IMR-90 (cell line): ENCODE data around the gene DGLUCY. TPM values are rescaled to one million over a fixed set of nuclear protein-coding genes. Genes with fewer than 3 reads are reported as not detected.

Source experiments
- ATAC-seq: fragments of 200-7000 bp; cut with Tn5 transposase; 2 replicates; pipeline ENCODE4 v1.9.1; 2020; ENCODE audit warnings: low read depth, mild to moderate bottlenecking, moderate library complexity
- BruUV-seq: library from RNA; stranded (reverse); fragments of 400-500 nt; replicated peaks from 2 replicates; lab custom pipeline; 2021; lab: Mats Ljungman, UMichigan
- CTCF ChIA-PET: fragments of 300-600 bp; formaldehyde crosslinking; extraction: SDS; loops from one replicate; lab custom pipeline; 2021; ENCODE audit warnings: antibody characterized with exemption; lab: Yijun Ruan, JAX
- POLR2A ChIA-PET: fragments of 300-600 bp; sonication (Branson Sonifier 250); formaldehyde crosslinking; loops from one replicate; lab custom pipeline; 2022; ENCODE audit warnings: antibody characterized with exemption; ENCODE audit not compliant: unreplicated experiment; lab: Charles Lee
- DNase-seq: peaks from one replicate; pipeline ENCODE4 v3.0.0; 2013
- H2AFZ ChIP-seq: replicated peaks from 2 replicates; pipeline ENCODE3; 2013; ENCODE audit warnings: low read length, mild to moderate bottlenecking; ENCODE audit not compliant: poor library complexity
- H2AK5ac ChIP-seq: 2 replicates; pipeline ENCODE4 v1.6.1; 2013; ENCODE audit warnings: low read depth, low read length, inconsistent platforms
- H2AK9ac ChIP-seq: replicated peaks from 2 replicates; pipeline ENCODE3; 2013; ENCODE audit warnings: mild to moderate bottlenecking, low read depth, low read length, moderate library complexity; ENCODE audit not compliant: poor library complexity
- H2BK120ac ChIP-seq: 2 replicates; pipeline ENCODE4 v1.6.1; 2013; ENCODE audit warnings: low read depth, low read length, inconsistent platforms
- H2BK15ac ChIP-seq: 3 replicates; pipeline ENCODE4 v1.6.1; 2013; ENCODE audit warnings: low read depth, low read length, inconsistent platforms
- H2BK20ac ChIP-seq: 2 replicates; pipeline ENCODE4 v1.6.1; 2013; ENCODE audit warnings: low read depth, mild to moderate bottlenecking, inconsistent platforms, low read length, moderate library complexity
- H2BK5ac ChIP-seq: 2 replicates; pipeline ENCODE4 v1.6.1; 2013; ENCODE audit warnings: mild to moderate bottlenecking, low read depth, low read length, inconsistent platforms; ENCODE audit not compliant: poor library complexity, severe bottlenecking
- H3K14ac ChIP-seq: replicated peaks from 2 replicates; pipeline ENCODE4 v1.6.1; 2013; ENCODE audit warnings: low read depth, low read length, inconsistent platforms
- H3K18ac ChIP-seq: 2 replicates; pipeline ENCODE4 v1.6.1; 2013; ENCODE audit warnings: low read depth, low read length, control low read depth
- H3K23ac ChIP-seq: 2 replicates; pipeline ENCODE4 v1.6.1; 2013; ENCODE audit warnings: low read depth, low read length, inconsistent platforms
- H3K27ac ChIP-seq: 2 replicates; pipeline ENCODE4 v1.5.1; 2013; ENCODE audit warnings: mild to moderate bottlenecking, control low read depth, low read length; ENCODE audit not compliant: insufficient read depth
- H3K27me3 ChIP-seq: 2 replicates; pipeline ENCODE4 v1.6.1; 2013; ENCODE audit warnings: low read length; ENCODE audit not compliant: control insufficient read depth, insufficient read depth
- H3K36me3 ChIP-seq: 2 replicates; pipeline ENCODE4 v1.6.1; 2013; ENCODE audit warnings: low read length, mixed read lengths; ENCODE audit not compliant: control insufficient read depth, insufficient read depth
- H3K4ac ChIP-seq: 2 replicates; pipeline ENCODE4 v1.6.1; 2013; ENCODE audit warnings: low read depth, low read length, inconsistent platforms
- H3K4me1 ChIP-seq: 2 replicates; pipeline ENCODE4 v1.6.1; 2013; ENCODE audit warnings: low read length, mixed read lengths; ENCODE audit not compliant: control insufficient read depth, insufficient read depth
- H3K4me2 ChIP-seq: 2 replicates; pipeline ENCODE4 v1.6.1; 2013; ENCODE audit warnings: low read depth, mild to moderate bottlenecking, control low read depth, low read length, moderate library complexity
- H3K4me3 ChIP-seq: 2 replicates; pipeline ENCODE4 v1.5.1; 2013; ENCODE audit warnings: low read depth, mild to moderate bottlenecking, control low read depth, low read length, moderate library complexity; ENCODE audit not compliant: insufficient read depth
- H3K56ac ChIP-seq: 2 replicates; pipeline ENCODE4 v1.6.1; 2013; ENCODE audit warnings: low read length, inconsistent platforms; ENCODE audit not compliant: insufficient read depth; ENCODE audit errors: extremely low read depth
- H3K79me1 ChIP-seq, 2 experiments: 2 replicates each; pipeline ENCODE4 v1.6.1; 2013; ENCODE audit warnings: low read length in 2 of 2, inconsistent platforms in 1 of 2, low read depth in 1 of 2
- H3K9ac ChIP-seq: 2 replicates; pipeline ENCODE4 v1.6.1; 2013; ENCODE audit warnings: low read depth, low read length, control low read depth
- H3K9me1 ChIP-seq: 2 replicates; pipeline ENCODE4 v1.6.1; 2013; ENCODE audit warnings: low read length, inconsistent platforms; ENCODE audit not compliant: insufficient read depth
- H3K9me3 ChIP-seq: 2 replicates; pipeline ENCODE4 v1.6.1; 2013; ENCODE audit warnings: low read length; ENCODE audit not compliant: control insufficient read depth, insufficient read depth
- H4K20me1 ChIP-seq: 2 replicates; pipeline ENCODE4 v1.6.1; 2013; ENCODE audit warnings: low read length, inconsistent platforms; ENCODE audit not compliant: insufficient read depth
- H4K5ac ChIP-seq: 2 replicates; pipeline ENCODE4 v1.6.1; 2013; ENCODE audit warnings: mild to moderate bottlenecking, low read depth, low read length, control low read depth
- H4K8ac ChIP-seq, 2 experiments: 2 replicates each; pipeline ENCODE4 v1.6.1; 2013; ENCODE audit warnings: low read depth in 2 of 2, low read length in 2 of 2, control low read depth in 1 of 2, inconsistent platforms in 1 of 2
- H4K91ac ChIP-seq: 2 replicates; pipeline ENCODE4 v1.6.1; 2013; ENCODE audit warnings: low read depth, low read length, inconsistent platforms; ENCODE audit not compliant: insufficient read depth
- CEBPB ChIP-seq: IDR thresholded peaks from 2 replicates; pipeline ENCODE4 v1.6.1; 2012; ENCODE audit warnings: low read depth, low read length, improper control_type of control experiment
- CHD1 ChIP-seq: IDR thresholded peaks from 2 replicates; pipeline ENCODE4 v1.6.1; 2012; ENCODE audit warnings: low read depth, low read length, improper control_type of control experiment
- FOS ChIP-seq: fragments of 150-350 bp; IDR thresholded peaks from 2 replicates; pipeline ENCODE4 v1.6.1; 2016; ENCODE audit warnings: low read depth, low read length
- MAZ ChIP-seq: IDR thresholded peaks from 2 replicates; pipeline ENCODE4 v1.6.1; 2012; ENCODE audit warnings: low read depth, mild to moderate bottlenecking, low read length, improper control_type of control experiment, moderate library complexity, borderline replicate concordance
- MXI1 ChIP-seq: IDR thresholded peaks from 2 replicates; pipeline ENCODE4 v1.6.1; 2012; ENCODE audit warnings: low read depth, mild to moderate bottlenecking, low read length, moderate library complexity, borderline replicate concordance
- NFE2L2 ChIP-seq: fragments of 150-350 bp; IDR thresholded peaks from 2 replicates; pipeline ENCODE4 v1.6.1; 2016; ENCODE audit warnings: low read depth, mild to moderate bottlenecking, low read length
- POLR2A ChIP-seq: IDR thresholded peaks from 2 replicates; pipeline ENCODE4 v1.6.1; 2012; ENCODE audit warnings: mild to moderate bottlenecking, low read depth, low read length
- RAD21 ChIP-seq: IDR thresholded peaks from 2 replicates; pipeline ENCODE4 v1.6.1; 2012; ENCODE audit warnings: low read length, improper control_type of control experiment
- RCOR1 ChIP-seq: IDR thresholded peaks from 2 replicates; pipeline ENCODE4 v1.6.1; 2012; ENCODE audit warnings: mild to moderate bottlenecking, low read length, improper control_type of control experiment; ENCODE audit not compliant: insufficient replicate concordance
- RFX5 ChIP-seq: IDR thresholded peaks from 2 replicates; pipeline ENCODE4 v1.8.0; 2012; ENCODE audit warnings: low read depth, mild to moderate bottlenecking, low read length, moderate library complexity
- SMC3 ChIP-seq: fragments of 150-350 bp; IDR thresholded peaks from 2 replicates; pipeline ENCODE4 v1.6.1; 2016; ENCODE audit warnings: low read depth, mild to moderate bottlenecking, antibody characterized with exemption, low read length, moderate library complexity
- WGBS, 2 experiments: methylation state at CpG; one replicate each; pipeline versions ENCODE4 v1.1.5 to v1.1.7; 2013; ENCODE audit warnings: missing lambda C conversion rate in 2 of 2; ENCODE audit not compliant: insufficient read length in 1 of 2; ENCODE audit errors: extremely low coverage in 2 of 2; 5-methylcytosine and 5-hydroxymethylcytosine counted together
- dilution Hi-C: fragments of 300-500 bp; cut with HindIII; formaldehyde crosslinking; loops from one replicate; pipeline ENCODE4 v1.14.3; 2018; ENCODE audit warnings: low sequenced_read_pairs; ENCODE audit not compliant: unreplicated experiment
- in situ Hi-C: fragments of 300-500 bp; cut with MboI; formaldehyde crosslinking; loops from 3 replicates; pipeline ENCODE4 v1.14.3; 2019; ENCODE audit warnings: low sequenced_read_pairs, inconsistent platforms, mixed read lengths
- intact Hi-C: fragments of 100-400 bp; cut with micrococcal nuclease; formaldehyde crosslinking; loops from 2 replicates; pipeline ENCODE4 v1.10.0; 2022
- polyA plus RNA-seq, 3 experiments: library from polyadenylated mRNA; depleted of rRNA; stranded (reverse); fragments of >200 nt; gene quantifications; 2 replicates each; pipeline ENCODE4 v1.2.3, GENCODE V29; 2012; ENCODE audit warnings: low replicate concordance in 1 of 3
- total RNA-seq: library from RNA; depleted of rRNA; stranded (reverse); fragments of >200 nt; gene quantifications from 2 replicates; pipeline ENCODE4 v1.2.3, GENCODE V29; 2012
- TF ChIP-seq, protein P1 (sequence below): fragments of 150-350 bp; IDR thresholded peaks from 2 replicates; pipeline ENCODE4 v1.6.1; 2017; ENCODE audit warnings: mild to moderate bottlenecking, antibody characterized with exemption, low read length, low read depth
- TF ChIP-seq, protein P2 (sequence below): fragments of 150-350 bp; IDR thresholded peaks from 2 replicates; pipeline ENCODE4 v1.6.1; 2016; ENCODE audit warnings: low read depth, mild to moderate bottlenecking, low read length, moderate library complexity, borderline replicate concordance

Gene DGLUCY
- total and polyA plus RNA-seq, 2 of the 4 experiments (the other 2 are of a cell fraction): 8.5 to 13.3 TPM

DNA sequence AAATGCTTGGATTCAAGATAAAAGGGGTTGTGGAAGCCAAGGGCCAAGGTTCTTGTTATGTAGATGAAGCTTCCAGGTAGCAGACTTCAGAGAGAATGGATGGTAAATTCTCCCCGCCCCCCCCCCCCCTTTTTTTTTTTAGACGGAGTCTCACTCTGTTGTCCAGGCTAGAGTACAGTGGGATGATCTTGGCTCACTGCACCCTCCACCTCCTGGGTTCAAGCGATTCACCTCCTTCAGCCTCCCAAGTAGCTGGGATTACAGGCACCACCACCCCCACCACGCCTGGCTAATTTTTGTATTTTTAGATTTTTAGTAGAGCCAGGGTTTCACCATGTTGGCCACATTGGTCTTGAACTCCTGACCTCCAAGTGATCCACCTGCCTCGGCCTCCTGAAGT is 4.1 kb downstream of the DGLUCY start:
- no CpG with 5 or more reads among the region's 5 CpGs for WGBS, 2 experiments
- Histone ChIP-seq H4K8ac (no peak overlapping the region), H3K18ac (no peak overlapping the region), H3K9ac (no peak overlapping the region), H2BK20ac (no peak overlapping the region), H3K4me1 (peaks cover 8% of the 10 kb centered on the region; the same call in 1 of the 2 replicates), H2AK5ac (no peak overlapping the region), H2AK9ac (no peak overlapping the region), H4K20me1 (no peaks in the 10 kb centered on the region), H3K4ac (no peak overlapping the region), H4K5ac (no peak overlapping the region), H4K91ac (no peak overlapping the region), H2AFZ (no peak overlapping the region), H3K4me2 (no peak overlapping the region), H3K56ac (no peak overlapping the region), H3K9me1 (peaks cover 8% of the 10 kb centered on the region), H3K23ac (no peak overlapping the region), H3K36me3 (no peaks in the 10 kb centered on the region), H3K9me3 (no peaks in the 10 kb centered on the region), H2BK120ac (no peak overlapping the region), H3K27ac (no peak overlapping the region), H3K27me3 (no peaks in the 10 kb centered on the region), H3K4me3 (no peak overlapping the region), H3K79me1 (peaks cover 0 to 12% of the 10 kb centered on the region in 2 experiments; a peak in 2 of 4 replicates), H2BK15ac (no peak overlapping the region), H3K14ac (no peak overlapping the region), H2BK5ac (no peak overlapping the region)
- in situ Hi-C loops: no loop called here
- no TSS peak for BruUV-seq
- DNase-seq (no peak), ATAC-seq (no peak)
- intact Hi-C loops: no loop called here
- ChIA-PET CTCF (interaction anchor here (0.7 kb wide), 1 partner anchor 15 kb away, joined by 3 read pairs; no protein-coding TSS in a partner anchor), POLR2A (no interaction called here)
- TF ChIP-seq, protein P1, sequence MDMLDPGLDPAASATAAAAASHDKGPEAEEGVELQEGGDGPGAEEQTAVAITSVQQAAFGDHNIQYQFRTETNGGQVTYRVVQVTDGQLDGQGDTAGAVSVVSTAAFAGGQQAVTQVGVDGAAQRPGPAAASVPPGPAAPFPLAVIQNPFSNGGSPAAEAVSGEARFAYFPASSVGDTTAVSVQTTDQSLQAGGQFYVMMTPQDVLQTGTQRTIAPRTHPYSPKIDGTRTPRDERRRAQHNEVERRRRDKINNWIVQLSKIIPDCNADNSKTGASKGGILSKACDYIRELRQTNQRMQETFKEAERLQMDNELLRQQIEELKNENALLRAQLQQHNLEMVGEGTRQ: no peak
- TF ChIP-seq RFX5 (no peak), FOS (no peak), NFE2L2 (no peak), CEBPB (no peak), RAD21 (no peak), POLR2A (no peak), SMC3 (no peak), MAZ (no peak), MXI1 (no peak), RCOR1 (no peak), CHD1 (no peak)
- TF ChIP-seq, protein P2, sequence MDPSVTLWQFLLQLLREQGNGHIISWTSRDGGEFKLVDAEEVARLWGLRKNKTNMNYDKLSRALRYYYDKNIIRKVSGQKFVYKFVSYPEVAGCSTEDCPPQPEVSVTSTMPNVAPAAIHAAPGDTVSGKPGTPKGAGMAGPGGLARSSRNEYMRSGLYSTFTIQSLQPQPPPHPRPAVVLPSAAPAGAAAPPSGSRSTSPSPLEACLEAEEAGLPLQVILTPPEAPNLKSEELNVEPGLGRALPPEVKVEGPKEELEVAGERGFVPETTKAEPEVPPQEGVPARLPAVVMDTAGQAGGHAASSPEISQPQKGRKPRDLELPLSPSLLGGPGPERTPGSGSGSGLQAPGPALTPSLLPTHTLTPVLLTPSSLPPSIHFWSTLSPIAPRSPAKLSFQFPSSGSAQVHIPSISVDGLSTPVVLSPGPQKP: no peak
- dilution Hi-C loops: no loop called here
